IMR-90 (cell line): Measurements from ENCODE around the gene SLC22A2. TPM values are rescaled to one million over a fixed set of nuclear protein-coding genes. Genes with fewer than 3 reads are reported as not detected.

Experiments
- ATAC-seq: fragments of 200-7000 bp; cut with Tn5 transposase; 2 replicates; pipeline ENCODE4 v1.9.1; 2020; ENCODE audit warnings: low read depth, mild to moderate bottlenecking, moderate library complexity
- BruUV-seq: library from RNA; stranded (reverse); fragments of 400-500 nt; replicated peaks from 2 replicates; lab custom pipeline; 2021; lab: Mats Ljungman, UMichigan
- CTCF ChIA-PET: fragments of 300-600 bp; formaldehyde crosslinking; extraction: SDS; loops from one replicate; lab custom pipeline; 2021; ENCODE audit warnings: antibody characterized with exemption; lab: Yijun Ruan, JAX
- POLR2A ChIA-PET: fragments of 300-600 bp; sonication (Branson Sonifier 250); formaldehyde crosslinking; loops from one replicate; lab custom pipeline; 2022; ENCODE audit warnings: antibody characterized with exemption; ENCODE audit not compliant: unreplicated experiment; lab: Charles Lee
- DNase-seq: peaks from one replicate; pipeline ENCODE4 v3.0.0; 2013
- H2AFZ ChIP-seq: replicated peaks from 2 replicates; pipeline ENCODE3; 2013; ENCODE audit warnings: low read length, mild to moderate bottlenecking; ENCODE audit not compliant: poor library complexity
- H2AK5ac ChIP-seq: 2 replicates; pipeline ENCODE4 v1.6.1; 2013; ENCODE audit warnings: low read depth, low read length, inconsistent platforms
- H2AK9ac ChIP-seq: replicated peaks from 2 replicates; pipeline ENCODE3; 2013; ENCODE audit warnings: mild to moderate bottlenecking, low read depth, low read length, moderate library complexity; ENCODE audit not compliant: poor library complexity
- H2BK120ac ChIP-seq: 2 replicates; pipeline ENCODE4 v1.6.1; 2013; ENCODE audit warnings: low read depth, low read length, inconsistent platforms
- H2BK15ac ChIP-seq: 3 replicates; pipeline ENCODE4 v1.6.1; 2013; ENCODE audit warnings: low read depth, low read length, inconsistent platforms
- H2BK20ac ChIP-seq: 2 replicates; pipeline ENCODE4 v1.6.1; 2013; ENCODE audit warnings: low read depth, mild to moderate bottlenecking, inconsistent platforms, low read length, moderate library complexity
- H2BK5ac ChIP-seq: 2 replicates; pipeline ENCODE4 v1.6.1; 2013; ENCODE audit warnings: mild to moderate bottlenecking, low read depth, low read length, inconsistent platforms; ENCODE audit not compliant: poor library complexity, severe bottlenecking
- H3K14ac ChIP-seq: replicated peaks from 2 replicates; pipeline ENCODE4 v1.6.1; 2013; ENCODE audit warnings: low read depth, low read length, inconsistent platforms
- H3K18ac ChIP-seq: 2 replicates; pipeline ENCODE4 v1.6.1; 2013; ENCODE audit warnings: low read depth, low read length, control low read depth
- H3K23ac ChIP-seq: 2 replicates; pipeline ENCODE4 v1.6.1; 2013; ENCODE audit warnings: low read depth, low read length, inconsistent platforms
- H3K27ac ChIP-seq: 2 replicates; pipeline ENCODE4 v1.5.1; 2013; ENCODE audit warnings: mild to moderate bottlenecking, control low read depth, low read length; ENCODE audit not compliant: insufficient read depth
- H3K27me3 ChIP-seq: 2 replicates; pipeline ENCODE4 v1.6.1; 2013; ENCODE audit warnings: low read length; ENCODE audit not compliant: control insufficient read depth, insufficient read depth
- H3K36me3 ChIP-seq: 2 replicates; pipeline ENCODE4 v1.6.1; 2013; ENCODE audit warnings: low read length, mixed read lengths; ENCODE audit not compliant: control insufficient read depth, insufficient read depth
- H3K4ac ChIP-seq: 2 replicates; pipeline ENCODE4 v1.6.1; 2013; ENCODE audit warnings: low read depth, low read length, inconsistent platforms
- H3K4me1 ChIP-seq: 2 replicates; pipeline ENCODE4 v1.6.1; 2013; ENCODE audit warnings: low read length, mixed read lengths; ENCODE audit not compliant: control insufficient read depth, insufficient read depth
- H3K4me2 ChIP-seq: 2 replicates; pipeline ENCODE4 v1.6.1; 2013; ENCODE audit warnings: low read depth, mild to moderate bottlenecking, control low read depth, low read length, moderate library complexity
- H3K4me3 ChIP-seq: 2 replicates; pipeline ENCODE4 v1.5.1; 2013; ENCODE audit warnings: low read depth, mild to moderate bottlenecking, control low read depth, low read length, moderate library complexity; ENCODE audit not compliant: insufficient read depth
- H3K56ac ChIP-seq: 2 replicates; pipeline ENCODE4 v1.6.1; 2013; ENCODE audit warnings: low read length, inconsistent platforms; ENCODE audit not compliant: insufficient read depth; ENCODE audit errors: extremely low read depth
- H3K79me1 ChIP-seq, 2 experiments: 2 replicates each; pipeline ENCODE4 v1.6.1; 2013; ENCODE audit warnings: low read length in 2 of 2, inconsistent platforms in 1 of 2, low read depth in 1 of 2
- H3K9ac ChIP-seq: 2 replicates; pipeline ENCODE4 v1.6.1; 2013; ENCODE audit warnings: low read depth, low read length, control low read depth
- H3K9me1 ChIP-seq: 2 replicates; pipeline ENCODE4 v1.6.1; 2013; ENCODE audit warnings: low read length, inconsistent platforms; ENCODE audit not compliant: insufficient read depth
- H3K9me3 ChIP-seq: 2 replicates; pipeline ENCODE4 v1.6.1; 2013; ENCODE audit warnings: low read length; ENCODE audit not compliant: control insufficient read depth, insufficient read depth
- H4K20me1 ChIP-seq: 2 replicates; pipeline ENCODE4 v1.6.1; 2013; ENCODE audit warnings: low read length, inconsistent platforms; ENCODE audit not compliant: insufficient read depth
- H4K5ac ChIP-seq: 2 replicates; pipeline ENCODE4 v1.6.1; 2013; ENCODE audit warnings: mild to moderate bottlenecking, low read depth, low read length, control low read depth
- H4K8ac ChIP-seq, 2 experiments: 2 replicates each; pipeline ENCODE4 v1.6.1; 2013; ENCODE audit warnings: low read depth in 2 of 2, low read length in 2 of 2, control low read depth in 1 of 2, inconsistent platforms in 1 of 2
- H4K91ac ChIP-seq: 2 replicates; pipeline ENCODE4 v1.6.1; 2013; ENCODE audit warnings: low read depth, low read length, inconsistent platforms; ENCODE audit not compliant: insufficient read depth
- BHLHE40 ChIP-seq: fragments of 150-350 bp; IDR thresholded peaks from 2 replicates; pipeline ENCODE4 v1.6.1; 2016; ENCODE audit warnings: mild to moderate bottlenecking, low read depth, low read length
- CHD1 ChIP-seq: IDR thresholded peaks from 2 replicates; pipeline ENCODE4 v1.6.1; 2012; ENCODE audit warnings: low read depth, low read length, improper control_type of control experiment
- CTCF ChIP-seq: conservative IDR thresholded peaks from 2 replicates; pipeline ENCODE4 v1.5.1; 2012; ENCODE audit warnings: mild to moderate bottlenecking, low read depth, low read length, improper control_type of control experiment
- ELK1 ChIP-seq: fragments of 150-350 bp; IDR thresholded peaks from 2 replicates; pipeline ENCODE4 v1.6.1; 2016; ENCODE audit warnings: low read depth, mild to moderate bottlenecking, low read length, moderate library complexity, borderline replicate concordance
- MXI1 ChIP-seq: IDR thresholded peaks from 2 replicates; pipeline ENCODE4 v1.6.1; 2012; ENCODE audit warnings: low read depth, mild to moderate bottlenecking, low read length, moderate library complexity, borderline replicate concordance
- NFE2L2 ChIP-seq: fragments of 150-350 bp; IDR thresholded peaks from 2 replicates; pipeline ENCODE4 v1.6.1; 2016; ENCODE audit warnings: low read depth, mild to moderate bottlenecking, low read length
- POLR2A ChIP-seq: IDR thresholded peaks from 2 replicates; pipeline ENCODE4 v1.6.1; 2012; ENCODE audit warnings: mild to moderate bottlenecking, low read depth, low read length
- RAD21 ChIP-seq: IDR thresholded peaks from 2 replicates; pipeline ENCODE4 v1.6.1; 2012; ENCODE audit warnings: low read length, improper control_type of control experiment
- RFX5 ChIP-seq: IDR thresholded peaks from 2 replicates; pipeline ENCODE4 v1.8.0; 2012; ENCODE audit warnings: low read depth, mild to moderate bottlenecking, low read length, moderate library complexity
- USF2 ChIP-seq: fragments of 150-350 bp; IDR thresholded peaks from 2 replicates; pipeline ENCODE4 v1.6.1; 2017; ENCODE audit warnings: mild to moderate bottlenecking, antibody characterized with exemption, low read length, low read depth
- WGBS, 2 experiments: methylation state at CpG; one replicate each; pipeline versions ENCODE4 v1.1.5 to v1.1.7; 2013; ENCODE audit warnings: missing lambda C conversion rate in 2 of 2; ENCODE audit not compliant: insufficient read length in 1 of 2; ENCODE audit errors: extremely low coverage in 2 of 2; 5-methylcytosine and 5-hydroxymethylcytosine counted together
- dilution Hi-C: fragments of 300-500 bp; cut with HindIII; formaldehyde crosslinking; loops from one replicate; pipeline ENCODE4 v1.14.3; 2018; ENCODE audit warnings: low sequenced_read_pairs; ENCODE audit not compliant: unreplicated experiment
- in situ Hi-C: fragments of 300-500 bp; cut with MboI; formaldehyde crosslinking; loops from 3 replicates; pipeline ENCODE4 v1.14.3; 2019; ENCODE audit warnings: low sequenced_read_pairs, inconsistent platforms, mixed read lengths
- intact Hi-C: fragments of 100-400 bp; cut with micrococcal nuclease; formaldehyde crosslinking; loops from 2 replicates; pipeline ENCODE4 v1.10.0; 2022
- polyA plus RNA-seq, 3 experiments: library from polyadenylated mRNA; depleted of rRNA; stranded (reverse); fragments of >200 nt; gene quantifications; 2 replicates each; pipeline ENCODE4 v1.2.3, GENCODE V29; 2012; ENCODE audit warnings: low replicate concordance in 1 of 3
- total RNA-seq: library from RNA; depleted of rRNA; stranded (reverse); fragments of >200 nt; gene quantifications from 2 replicates; pipeline ENCODE4 v1.2.3, GENCODE V29; 2012

The SLC22A2 gene
- total and polyA plus RNA-seq, 2 of the 4 experiments (the other 2 are of a cell fraction): not detected

GRCh38 chr6:160227038-160227768, 31.4 kb downstream of the SLC22A2 start:
- no peak overlapping the region for H3K4me3 ChIP-seq
- no peaks in the 10 kb centered on the region for H3K4me1 ChIP-seq
- no peak overlapping the region for H3K27ac ChIP-seq
- H3K18ac ChIP-seq: no peak overlapping the region
- H2BK15ac ChIP-seq: no peak overlapping the region
- no peaks in the 10 kb centered on the region for H3K9me1 ChIP-seq
- H3K4ac ChIP-seq: no peak overlapping the region
- no peak overlapping the region for H3K4me2 ChIP-seq
- dilution Hi-C loops (no loop called here), intact Hi-C loops (no loop called here), in situ Hi-C loops (no loop called here)
- no peak overlapping the region for H4K5ac ChIP-seq
- H2BK5ac ChIP-seq: no peak overlapping the region
- H4K20me1 ChIP-seq: no peaks in the 10 kb centered on the region
- TF ChIP-seq BHLHE40 (no peak), POLR2A (no peak), RFX5 (no peak), ELK1 (no peak), RAD21 (no peak), CHD1 (no peak), NFE2L2 (no peak), USF2 (no peak), CTCF (no peak), MXI1 (no peak)
- H3K79me1 ChIP-seq: no peaks in the 10 kb centered on the region
- H2BK20ac ChIP-seq: no peak overlapping the region
- no peak overlapping the region for H4K91ac ChIP-seq
- H3K9ac ChIP-seq: no peak overlapping the region
- no peak overlapping the region for H2AK5ac ChIP-seq
- no peak overlapping the region for H2AFZ ChIP-seq
- H2AK9ac ChIP-seq: no peak overlapping the region
- no peaks in the 10 kb centered on the region for H3K27me3 ChIP-seq
- H3K23ac ChIP-seq: no peak overlapping the region
- H4K8ac ChIP-seq: no peak overlapping the region
- CTCF ChIA-PET: no interaction called here
- ATAC-seq: no peak
- WGBS, 2 experiments: no CpG with 5 or more reads among the region's 4 CpGs
- POLR2A ChIA-PET: no interaction called here
- BruUV-seq: no TSS peak
- H3K36me3 ChIP-seq: no peaks in the 10 kb centered on the region
- H3K9me3 ChIP-seq: peaks cover 4% of the 10 kb centered on the region; the same call in 1 of the 2 replicates
- no peak overlapping the region for H2BK120ac ChIP-seq
- no peak overlapping the region for H3K14ac ChIP-seq
- DNase-seq: no peak
- no peak overlapping the region for H3K56ac ChIP-seq
